Mesendoderm (in vitro differentiated cells): Measurements from ENCODE around the gene NT5DC3.

Source experiments
- DNase-seq: peaks from one replicate; pipeline ENCODE4 v3.0.0; 2013
- H2AK5ac ChIP-seq: 2 replicates; pipeline ENCODE4 v1.6.1; 2013; ENCODE audit warnings: low read length, inconsistent platforms
- H2BK120ac ChIP-seq: 2 replicates; pipeline ENCODE4 v1.6.1; 2013; ENCODE audit warnings: low read depth, mild to moderate bottlenecking, low read length, moderate library complexity, mixed read lengths
- H2BK15ac ChIP-seq: replicated peaks from 2 replicates; pipeline ENCODE4 v1.6.1; 2013; ENCODE audit warnings: low read depth, mild to moderate bottlenecking, moderate library complexity
- H2BK5ac ChIP-seq: 2 replicates; pipeline ENCODE4 v1.6.1; 2013; ENCODE audit warnings: low read length, inconsistent platforms
- H3K18ac ChIP-seq: 2 replicates; pipeline ENCODE4 v1.6.1; 2013; ENCODE audit warnings: mild to moderate bottlenecking, low read length, mixed read lengths
- H3K23ac ChIP-seq: one replicate; pipeline ENCODE4 v1.6.1; 2013; ENCODE audit warnings: low read length
- H3K27ac ChIP-seq: 2 replicates; pipeline ENCODE4 v1.5.1; 2013; ENCODE audit warnings: low read depth, mild to moderate bottlenecking, inconsistent platforms, low read length, moderate library complexity
- H3K27me3 ChIP-seq: 2 replicates; pipeline ENCODE4 v1.6.1; 2013; ENCODE audit warnings: low read length, control low read depth, mild to moderate bottlenecking, inconsistent platforms; ENCODE audit not compliant: insufficient read depth, poor library complexity
- H3K36me3 ChIP-seq: 2 replicates; pipeline ENCODE4 v1.6.1; 2013; ENCODE audit warnings: low read length, inconsistent platforms; ENCODE audit not compliant: control insufficient read depth, insufficient read depth
- H3K4ac ChIP-seq: one replicate; pipeline ENCODE4 v1.6.1; 2013; ENCODE audit warnings: low read depth, mild to moderate bottlenecking, low read length, moderate library complexity
- H3K4me1 ChIP-seq: 2 replicates; pipeline ENCODE4 v1.6.1; 2013; ENCODE audit warnings: low read depth, low read length, inconsistent platforms; ENCODE audit not compliant: control insufficient read depth
- H3K4me2 ChIP-seq: 2 replicates; pipeline ENCODE4 v1.6.1; 2013; ENCODE audit warnings: low read length
- H3K4me3 ChIP-seq: 2 replicates; pipeline ENCODE4 v1.5.1; 2013; ENCODE audit warnings: mild to moderate bottlenecking, low read length
- H3K56ac ChIP-seq: one replicate; pipeline ENCODE4 v1.6.1; 2013; ENCODE audit warnings: low read length
- H3K79me1 ChIP-seq: 2 replicates; pipeline ENCODE4 v1.6.1; 2013; ENCODE audit warnings: low read length, inconsistent platforms
- H3K79me2 ChIP-seq: 2 replicates; pipeline ENCODE4 v1.6.1; 2013; ENCODE audit warnings: mild to moderate bottlenecking, low read length; ENCODE audit not compliant: control insufficient read depth, insufficient read depth
- H3K9ac ChIP-seq: 2 replicates; pipeline ENCODE4 v1.6.1; 2013; ENCODE audit warnings: low read length, inconsistent platforms
- H4K5ac ChIP-seq: one replicate; pipeline ENCODE4 v1.6.1; 2013; ENCODE audit warnings: low read length
- H4K8ac ChIP-seq: one replicate; pipeline ENCODE4 v1.6.1; 2013; ENCODE audit warnings: low read depth, mild to moderate bottlenecking, control low read depth, low read length, moderate library complexity
- WGBS: extraction: QIAGEN DNeasy Blood & Tissue Kit; methylation state at CpG from one replicate; pipeline ENCODE4 v1.1.7; 2013; ENCODE audit warnings: low lambda C conversion rate, missing lambda C conversion rate; ENCODE audit not compliant: insufficient coverage; ENCODE audit errors: extremely low coverage; 5-methylcytosine and 5-hydroxymethylcytosine counted together

The NT5DC3 gene

DNA sequence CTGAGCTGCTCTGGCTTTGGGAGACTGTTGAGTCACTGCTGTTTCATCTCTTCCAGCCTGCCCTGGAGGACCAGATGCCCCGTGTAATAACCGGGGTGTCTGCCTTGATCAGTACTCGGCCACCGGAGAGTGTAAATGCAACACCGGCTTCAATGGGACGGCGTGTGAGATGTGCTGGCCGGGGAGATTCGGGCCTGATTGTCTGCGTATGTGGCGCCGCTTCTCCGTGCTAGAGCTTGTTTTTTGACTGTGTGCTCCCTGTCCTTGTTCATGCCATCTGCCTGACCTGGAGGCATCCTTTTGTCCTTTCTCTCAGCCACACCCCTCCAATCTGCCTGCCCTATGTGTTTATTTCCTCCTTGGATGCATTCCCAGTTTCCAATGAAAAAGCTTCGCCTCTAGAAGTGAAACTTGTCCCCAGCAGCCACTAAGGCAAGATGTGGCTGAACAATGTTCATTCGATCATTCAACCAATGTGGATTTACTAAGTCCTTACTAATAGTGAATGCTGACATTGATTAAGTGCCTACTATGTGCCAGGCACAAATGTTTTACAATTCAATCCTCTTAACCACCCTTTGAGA, 98.6 kb downstream of the NT5DC3 start:
- Histone ChIP-seq H3K27me3 (no peaks in the 10 kb centered on the region), H3K79me2 (no peaks in the 10 kb centered on the region), H3K27ac (no peak overlapping the region), H2BK120ac (no peak overlapping the region), H3K18ac (no peak overlapping the region), H3K23ac (no peak overlapping the region), H3K9ac (no peak overlapping the region), H3K36me3 (no peaks in the 10 kb centered on the region), H3K56ac (peak overlapping the region; percentile 25), H3K4ac (no peak overlapping the region), H3K79me1 (no peaks in the 10 kb centered on the region), H2BK5ac (no peak overlapping the region), H3K4me3 (no peak overlapping the region), H2BK15ac (no peak overlapping the region), H3K4me2 (no peak overlapping the region), H4K5ac (no peak overlapping the region), H3K4me1 (no peaks in the 10 kb centered on the region), H4K8ac (no peak overlapping the region), H2AK5ac (no peak overlapping the region)
- no CpG with 5 or more reads among the region's 15 CpGs for WGBS
- no peak for DNase-seq

DNA sequence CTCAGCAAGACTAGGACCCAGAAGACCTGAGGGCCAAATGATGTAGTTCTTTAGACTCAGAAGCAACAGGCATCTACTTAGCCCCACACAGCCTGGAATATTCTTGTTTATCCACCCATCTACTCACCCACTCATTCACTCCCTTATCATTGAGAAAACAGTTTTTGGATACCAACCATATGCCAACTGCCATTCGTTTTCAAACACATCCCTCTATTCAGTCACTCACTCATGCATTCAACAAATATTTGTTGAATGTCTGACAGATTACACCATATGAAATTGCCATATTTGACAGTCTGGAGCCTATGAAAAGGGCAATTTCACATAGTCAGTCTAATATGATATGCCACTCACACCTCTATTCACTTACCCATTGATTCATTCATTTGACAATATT, 103.2 kb downstream of the NT5DC3 start:
- H3K23ac ChIP-seq = no peak overlapping the region
- H4K8ac ChIP-seq = no peak overlapping the region
- H2BK15ac ChIP-seq = no peak overlapping the region
- no peak for DNase-seq
- no peak overlapping the region for H3K4me2 ChIP-seq
- no peak overlapping the region for H2AK5ac ChIP-seq
- no peaks in the 10 kb centered on the region for H3K79me1 ChIP-seq
- H2BK120ac ChIP-seq = no peak overlapping the region
- no peak overlapping the region for H3K27ac ChIP-seq
- no peak overlapping the region for H3K4ac ChIP-seq
- no peaks in the 10 kb centered on the region for H3K27me3 ChIP-seq
- no peak overlapping the region for H2BK5ac ChIP-seq
- no peaks in the 10 kb centered on the region for H3K4me1 ChIP-seq
- H3K36me3 ChIP-seq = no peaks in the 10 kb centered on the region
- no CpG with 5 or more reads among the region's 1 CpG for WGBS
- H3K79me2 ChIP-seq = no peaks in the 10 kb centered on the region
- H4K5ac ChIP-seq = no peak overlapping the region
- H3K18ac ChIP-seq = no peak overlapping the region
- no peak overlapping the region for H3K9ac ChIP-seq
- no peak overlapping the region for H3K56ac ChIP-seq
- H3K4me3 ChIP-seq = no peak overlapping the region

- Histone ChIP-seq H3K79me1 (no peaks in the 10 kb centered on the region), H3K27ac (no peak overlapping the region), H3K4ac (no peak overlapping the region), H3K56ac (no peak overlapping the region), H2BK5ac (no peak overlapping the region), H3K27me3 (no peaks in the 10 kb centered on the region), H3K4me3 (no peak overlapping the region), H2BK120ac (no peak overlapping the region), H3K23ac (no peak overlapping the region), H3K36me3 (no peaks in the 10 kb centered on the region), H3K4me2 (no peak overlapping the region), H3K4me1 (no peaks in the 10 kb centered on the region), H3K9ac (no peak overlapping the region), H2AK5ac (no peak overlapping the region), H4K8ac (no peak overlapping the region), H3K79me2 (no peaks in the 10 kb centered on the region), H2BK15ac (no peak overlapping the region), H4K5ac (no peak overlapping the region), H3K18ac (no peak overlapping the region)
- DNase-seq = no peak
- WGBS = no CpG with 5 or more reads among the region's 1 CpG
Measured at GRCh38 chr12:103736572-103736971, 104.5 kb downstream of the NT5DC3 start.

GRCh38 chr12:103735291-103735690, 105.7 kb downstream of the NT5DC3 start:
- Histone ChIP-seq H2AK5ac (no peak overlapping the region), H3K18ac (no peak overlapping the region), H2BK15ac (no peak overlapping the region), H2BK5ac (no peak overlapping the region), H3K4me1 (no peaks in the 10 kb centered on the region), H4K8ac (no peak overlapping the region), H3K4me3 (no peak overlapping the region), H3K27ac (no peak overlapping the region), H3K79me1 (no peaks in the 10 kb centered on the region), H3K23ac (no peak overlapping the region), H3K4me2 (no peak overlapping the region), H4K5ac (no peak overlapping the region), H3K27me3 (no peaks in the 10 kb centered on the region), H3K79me2 (no peaks in the 10 kb centered on the region), H3K56ac (no peak overlapping the region), H3K4ac (no peak overlapping the region), H3K9ac (no peak overlapping the region), H2BK120ac (no peak overlapping the region), H3K36me3 (no peaks in the 10 kb centered on the region)
- no peak for DNase-seq
- no CpG with 5 or more reads among the region's 8 CpGs for WGBS

DNA sequence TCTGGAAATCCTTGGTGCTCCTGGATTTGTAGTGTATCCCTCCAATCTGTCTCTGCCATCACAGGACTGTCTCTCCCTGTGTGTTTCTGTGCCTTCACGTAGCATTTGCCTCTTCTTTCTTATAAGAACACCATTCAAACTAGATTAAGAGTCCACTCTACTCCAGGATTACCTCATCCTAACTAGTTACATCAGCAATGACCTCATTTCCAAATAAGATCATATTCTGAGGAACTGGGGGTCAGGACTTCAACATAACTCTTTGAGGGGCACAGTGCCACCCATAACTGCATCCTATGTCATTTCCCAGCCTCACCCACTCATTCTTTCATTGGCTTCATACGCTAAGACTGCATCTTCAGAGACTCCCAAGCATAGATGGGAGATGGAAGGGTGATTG, 106.2 kb downstream of the NT5DC3 start:
- no CpG with 5 or more reads among the region's 2 CpGs for WGBS
- no peak overlapping the region for H3K56ac ChIP-seq
- no peak overlapping the region for H2BK5ac ChIP-seq
- no peak overlapping the region for H3K4me3 ChIP-seq
- H2BK15ac ChIP-seq = no peak overlapping the region
- H4K5ac ChIP-seq = no peak overlapping the region
- H2AK5ac ChIP-seq = no peak overlapping the region
- no peaks in the 10 kb centered on the region for H3K36me3 ChIP-seq
- no peaks in the 10 kb centered on the region for H3K79me1 ChIP-seq
- H3K18ac ChIP-seq = no peak overlapping the region
- no peak overlapping the region for H3K27ac ChIP-seq
- H3K4me1 ChIP-seq = no peaks in the 10 kb centered on the region
- no peak overlapping the region for H3K23ac ChIP-seq
- H3K4me2 ChIP-seq = no peak overlapping the region
- no peaks in the 10 kb centered on the region for H3K79me2 ChIP-seq
- H3K27me3 ChIP-seq = no peaks in the 10 kb centered on the region
- no peak overlapping the region for H3K4ac ChIP-seq
- no peak overlapping the region for H2BK120ac ChIP-seq
- no peak for DNase-seq
- no peak overlapping the region for H3K9ac ChIP-seq
- no peak overlapping the region for H4K8ac ChIP-seq

DNA sequence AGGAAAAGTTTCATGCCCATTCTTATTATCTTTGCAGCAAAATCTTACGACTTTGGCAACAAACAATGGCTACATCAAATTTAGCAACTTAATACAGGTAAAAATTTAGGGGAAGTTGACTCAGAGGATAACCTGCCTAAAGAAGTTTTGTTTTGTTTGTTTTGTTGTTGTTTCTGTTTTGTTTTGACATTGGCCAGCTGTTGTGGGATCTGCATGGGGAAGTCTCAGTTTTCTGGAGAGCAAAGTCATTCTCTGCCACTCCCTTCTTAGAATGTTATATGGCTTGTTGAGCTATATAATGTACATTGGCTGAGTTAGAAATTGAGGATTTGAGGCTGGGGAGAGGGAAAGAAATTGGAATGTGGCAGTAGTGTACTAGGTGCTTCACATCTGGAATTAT, 109.5 kb downstream of the NT5DC3 start:
- no peak overlapping the region for H3K4me2 ChIP-seq
- H2BK15ac ChIP-seq = no peak overlapping the region
- WGBS = no CpG with 5 or more reads among the region's 1 CpG
- H3K4me3 ChIP-seq = no peak overlapping the region
- H3K27ac ChIP-seq = no peak overlapping the region
- no peaks in the 10 kb centered on the region for H3K4me1 ChIP-seq
- no peak for DNase-seq
- H2BK120ac ChIP-seq = no peak overlapping the region
- no peak overlapping the region for H3K23ac ChIP-seq
- H4K8ac ChIP-seq = no peak overlapping the region
- H3K9ac ChIP-seq = no peak overlapping the region
- no peak overlapping the region for H3K56ac ChIP-seq
- H2BK5ac ChIP-seq = no peak overlapping the region
- H3K18ac ChIP-seq = no peak overlapping the region
- no peaks in the 10 kb centered on the region for H3K27me3 ChIP-seq
- H3K36me3 ChIP-seq = no peaks in the 10 kb centered on the region
- no peak overlapping the region for H3K4ac ChIP-seq
- H3K79me2 ChIP-seq = no peaks in the 10 kb centered on the region
- no peak overlapping the region for H4K5ac ChIP-seq
- no peak overlapping the region for H2AK5ac ChIP-seq
- H3K79me1 ChIP-seq = no peaks in the 10 kb centered on the region
